H1 (cell line): Measurements from ENCODE around the gene NRXN3. TPM values are rescaled to one million over a fixed set of nuclear protein-coding genes. Genes with fewer than 3 reads are reported as not detected.

Experiments used
- CREB1 ChIP-seq: IDR thresholded peaks from 2 replicates; pipeline ENCODE4 v1.6.1; 2012; ENCODE audit warnings: inconsistent platforms
- SRF ChIP-seq: IDR thresholded peaks from 2 replicates; pipeline ENCODE4 v1.6.1; 2011; ENCODE audit warnings: mild to moderate bottlenecking, low read depth, low read length, moderate library complexity
- polyA plus RNA-seq, 7 experiments: library from polyadenylated mRNA; depleted of rRNA in 3 of 7; stranded (reverse) in 5 of 7; unstranded in 2 of 7; fragments of >200 nt in 5 of 7; fragments of 200-250 nt in 2 of 7; gene quantifications; 1 replicate in 5 of 7; 2 replicates in 1 of 7; 4 replicates in 1 of 7; pipeline versions ENCODE4 v1.2.1 to v1.2.3, GENCODE V29; 2011 to 2013; ENCODE audit warnings: missing spikeins in 2 of 7, mixed read lengths in 2 of 7
- total RNA-seq: library from RNA; stranded (reverse); fragmentation: NEBNext Ultra II Directional; extraction: Animal tissue kit (Norgen Biotek cat#: 25700); gene quantifications from 2 replicates; pipeline ENCODE4 v1.2.1, GENCODE V29; 2021

NRXN3 gene
- total and polyA plus RNA-seq, 2 of the 8 experiments (the other 6 are each of a cell fraction or from before 2014, with no cell fraction given) = 2.6 to 4.1 TPM

DNA sequence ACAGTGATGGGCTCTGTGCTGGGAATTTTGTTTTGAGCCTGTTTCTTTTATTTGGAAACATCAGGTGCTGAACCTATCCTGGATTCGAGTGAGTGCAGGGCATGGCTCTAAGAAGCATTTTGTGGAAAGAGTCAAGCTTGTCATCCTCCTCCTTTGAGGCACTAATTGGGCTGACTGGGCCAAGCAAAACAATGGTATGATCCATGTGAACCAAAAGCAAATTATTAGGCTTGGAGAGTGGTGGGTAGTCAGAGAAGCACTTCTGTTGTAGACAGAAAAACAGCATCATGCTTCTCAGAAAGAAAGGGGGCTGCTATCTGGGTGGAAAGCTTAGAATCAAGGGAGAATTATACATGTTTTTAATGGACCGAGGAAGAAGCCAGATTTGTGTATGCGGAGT is 1559.6 kb downstream of the NRXN3 start (continued):
- TF ChIP-seq SRF = no peak
- TF ChIP-seq CREB1 = no peak
- TF ChIP-seq, all 59 proteins: peak for 0
